DMS79 treated with DMSO at 0.1 percent for 48 hours (cell line): ENCODE measurements around the gene ERC1.
A peak's percentile ranks its signal among the peaks of the same experiment; 100 is the strongest.

Experiments
- DNase-seq: peaks from one replicate; lab custom pipeline; 2025; lab: John Stamatoyannopoulos, UW

The ERC1 gene

GRCh38 chr12:1481906-1482305 lies 490.9 kb downstream of the ERC1 start:
- DNase-seq = no peak

GRCh38 chr12:1488908-1489381 lies 497.9 kb downstream of the ERC1 start:
- no peak for DNase-seq

- DNase-seq = no peak
These were observed 501.1 kb downstream of the ERC1 start for GRCh38 chr12:1491983-1492697.

GRCh38 chr12:1493781-1494565 lies 502.9 kb downstream of the ERC1 start:
- no peak for DNase-seq

GRCh38 chr12:1494856-1495255 lies 503.8 kb downstream of the ERC1 start:
- no peak for DNase-seq

GRCh38 chr12:1496162-1496900 lies 505.3 kb downstream of the ERC1 start:
- no peak for DNase-seq

GRCh38 chr12:1497161-1497560 lies 506.1 kb downstream of the ERC1 start:
- no peak for DNase-seq

- no peak for DNase-seq
These were observed 507.2 kb downstream of the ERC1 start for GRCh38 chr12:1498199-1498740.

- no peak for DNase-seq
These were observed 508.3 kb downstream of the ERC1 start for GRCh38 chr12:1499351-1499750.

GRCh38 chr12:1500095-1500801 lies 509.2 kb downstream of the ERC1 start:
- no peak for DNase-seq

- no peak for DNase-seq
These were observed 510.0 kb downstream of the ERC1 start for GRCh38 chr12:1501001-1501400.

GRCh38 chr12:1501695-1502378 lies 510.8 kb downstream of the ERC1 start:
- DNase-seq = no peak

- peak; percentile 80 for DNase-seq
These were observed 511.3 kb downstream of the ERC1 start for GRCh38 chr12:1502379-1502720.

GRCh38 chr12:1502831-1503230 lies 511.8 kb downstream of the ERC1 start:
- DNase-seq = no peak

GRCh38 chr12:1503281-1503711 lies 512.3 kb downstream of the ERC1 start:
- DNase-seq = no peak

- no peak for DNase-seq
These were observed 513.4 kb downstream of the ERC1 start for GRCh38 chr12:1504304-1504894.

GRCh38 chr12:1504895-1505311 lies 513.9 kb downstream of the ERC1 start:
- DNase-seq = no peak

- no peak for DNase-seq
These were observed 514.6 kb downstream of the ERC1 start for GRCh38 chr12:1505576-1505975.

- no peak for DNase-seq
These were observed 516.3 kb downstream of the ERC1 start for GRCh38 chr12:1507308-1507707.

- no peak for DNase-seq
These were observed 518.5 kb downstream of the ERC1 start for GRCh38 chr12:1509413-1510052.
